HG02642 (cell line): ENCODE data around the gene TUBB6.
A peak's percentile ranks its signal among the peaks of the same experiment; 100 is the strongest.

Experiments used
- ATAC-seq: cut with Tn5 transposase; IDR thresholded peaks from one replicate; pipeline ENCODE4 v1.9.1; 2021; ENCODE audit warnings: mild to moderate bottlenecking; ENCODE audit not compliant: unreplicated experiment, poor library complexity

The TUBB6 gene

GRCh38 chr18:12288403-12288755 is 19.7 kb upstream of the TUBB6 start:
- ATAC-seq, result no peak

DNA sequence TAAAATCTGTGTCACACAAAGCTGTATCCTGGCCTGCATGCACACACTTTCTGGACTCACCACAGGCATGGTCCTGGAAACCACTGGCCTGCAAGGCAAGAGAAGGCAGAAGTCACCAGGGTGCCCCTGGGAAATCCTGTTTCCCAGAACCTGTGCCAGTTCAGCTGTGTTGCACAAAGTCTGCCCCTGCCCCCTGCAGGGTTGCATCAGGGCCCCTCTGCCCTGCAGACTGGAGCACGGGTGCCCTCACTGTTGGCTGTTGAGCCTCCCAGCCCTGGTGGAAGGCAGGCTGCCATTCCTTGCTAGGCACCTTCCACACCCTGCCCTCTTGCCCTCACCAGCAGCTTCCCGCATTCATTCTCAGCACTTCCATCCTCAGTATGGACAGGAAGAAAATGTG is 18.0 kb upstream of the TUBB6 start:
- ATAC-seq, result no peak

GRCh38 chr18:12291161-12291560 is 16.9 kb upstream of the TUBB6 start:
- no peak for ATAC-seq

DNA sequence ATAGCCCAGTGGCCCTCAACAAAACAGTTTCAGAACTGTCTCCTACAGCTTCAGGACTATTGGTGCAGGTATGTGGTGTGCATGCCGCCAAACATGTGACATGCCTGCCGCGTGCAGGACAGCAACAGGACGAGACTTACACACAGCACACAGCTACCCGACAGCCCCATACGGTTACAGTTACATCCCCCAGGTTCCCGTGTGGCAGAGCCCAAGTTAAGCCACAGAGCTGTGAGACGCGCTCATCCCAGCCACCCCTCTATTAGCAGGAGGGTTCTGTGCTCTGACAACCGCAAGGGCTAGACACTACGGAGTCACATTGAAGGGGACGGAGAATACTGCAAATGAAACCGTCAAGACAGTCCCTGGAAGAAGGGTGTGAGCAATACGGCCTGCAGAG is 16.4 kb upstream of the TUBB6 start:
- ATAC-seq, result no peak

DNA sequence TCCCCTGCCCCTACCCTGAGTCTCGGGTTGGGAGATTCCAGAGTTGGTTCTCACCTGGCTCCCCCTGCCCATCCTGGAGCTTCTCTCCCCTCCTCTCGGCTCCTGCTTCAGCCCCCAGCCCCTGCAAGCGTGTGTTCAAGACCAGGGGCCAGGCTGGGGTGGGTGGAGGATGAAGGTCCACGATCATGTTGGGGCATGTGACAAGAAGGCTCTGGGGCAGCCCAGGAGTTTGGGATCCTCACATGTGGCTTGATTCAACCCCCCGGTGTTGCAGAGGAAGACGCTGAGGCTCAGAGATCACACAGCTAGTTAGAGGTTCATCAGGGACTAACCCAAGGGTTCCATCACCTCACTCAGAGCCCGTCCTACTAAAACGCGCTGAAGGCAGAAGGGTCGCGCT is 14.2 kb upstream of the TUBB6 start:
- no peak for ATAC-seq

- ATAC-seq, result no peak
Measured at GRCh38 chr18:12295389-12296086, 12.5 kb upstream of the TUBB6 start.

DNA sequence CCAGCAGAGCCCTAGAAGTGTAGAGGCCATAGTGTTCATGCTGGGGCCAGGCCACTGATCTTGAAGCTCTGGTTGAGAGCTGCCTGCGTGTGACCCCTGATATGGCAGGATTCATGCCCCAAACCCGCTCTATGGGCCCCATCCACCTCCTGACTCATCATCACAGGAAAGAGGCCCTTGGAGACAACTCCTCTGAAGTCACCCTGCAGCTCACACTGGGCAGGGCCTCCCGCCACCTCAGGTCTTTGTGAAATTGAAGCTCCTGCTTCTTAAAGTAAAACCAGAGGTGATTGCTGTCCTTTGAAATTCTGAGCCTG is 12.0 kb upstream of the TUBB6 start:
- no peak for ATAC-seq

GRCh38 chr18:12296457-12296856 is 11.6 kb upstream of the TUBB6 start:
- no peak for ATAC-seq

DNA sequence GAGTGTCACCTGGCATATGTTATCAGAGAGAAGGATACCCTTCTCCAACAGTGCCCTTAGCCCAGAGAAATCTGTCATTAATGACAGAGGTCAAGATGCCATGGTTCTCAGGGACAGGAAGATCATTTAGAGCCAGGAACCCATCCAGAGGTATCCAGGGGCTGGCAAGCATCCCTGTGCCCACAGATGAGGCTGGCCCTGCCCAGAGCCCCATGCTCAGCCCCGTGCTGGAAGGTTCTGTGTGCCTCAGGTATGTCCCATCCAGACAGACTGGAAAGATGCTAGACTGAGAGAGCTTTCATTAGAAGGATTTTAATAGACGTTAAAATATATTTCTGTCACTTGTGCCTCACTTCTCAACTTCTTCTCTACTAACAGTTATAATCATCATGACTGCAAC is 8.2 kb upstream of the TUBB6 start:
- ATAC-seq, result no peak

DNA sequence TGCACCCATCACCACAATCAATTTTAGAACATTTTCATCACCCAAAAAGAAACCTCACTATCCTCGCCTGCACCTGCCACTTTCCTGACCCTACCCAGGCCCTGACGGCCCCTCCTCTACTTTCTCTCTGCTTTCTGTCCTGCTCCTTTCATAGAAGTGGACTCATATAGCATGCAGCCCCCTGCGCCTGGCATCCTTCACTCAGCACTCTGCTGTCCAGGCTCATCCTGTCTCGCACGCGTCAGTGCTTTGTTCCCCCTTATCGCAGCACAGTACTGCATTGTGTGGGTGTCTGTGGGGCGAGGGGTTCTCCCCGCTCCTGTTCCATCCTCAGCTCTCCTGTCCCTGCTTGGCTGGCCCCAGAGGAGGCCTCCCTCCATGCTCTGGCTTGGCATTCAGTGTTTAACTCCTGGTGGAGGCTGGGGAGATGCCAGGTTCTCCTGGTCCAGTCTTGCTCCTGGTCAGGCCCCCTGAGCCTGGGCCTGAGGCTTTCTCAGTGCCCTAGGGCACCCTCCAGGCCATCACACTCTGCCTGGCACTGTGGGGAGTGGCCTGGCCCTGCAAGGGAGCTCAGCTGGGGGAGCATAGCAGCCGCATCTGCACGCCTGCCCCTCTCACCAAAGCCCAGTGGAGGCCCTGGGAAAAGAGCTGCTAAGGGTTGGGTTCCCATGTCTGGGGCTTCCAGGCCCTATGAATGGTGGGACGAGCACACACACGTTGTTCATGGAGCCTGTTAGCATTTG is 6.6 kb upstream of the TUBB6 start:
- ATAC-seq, result no peak

DNA sequence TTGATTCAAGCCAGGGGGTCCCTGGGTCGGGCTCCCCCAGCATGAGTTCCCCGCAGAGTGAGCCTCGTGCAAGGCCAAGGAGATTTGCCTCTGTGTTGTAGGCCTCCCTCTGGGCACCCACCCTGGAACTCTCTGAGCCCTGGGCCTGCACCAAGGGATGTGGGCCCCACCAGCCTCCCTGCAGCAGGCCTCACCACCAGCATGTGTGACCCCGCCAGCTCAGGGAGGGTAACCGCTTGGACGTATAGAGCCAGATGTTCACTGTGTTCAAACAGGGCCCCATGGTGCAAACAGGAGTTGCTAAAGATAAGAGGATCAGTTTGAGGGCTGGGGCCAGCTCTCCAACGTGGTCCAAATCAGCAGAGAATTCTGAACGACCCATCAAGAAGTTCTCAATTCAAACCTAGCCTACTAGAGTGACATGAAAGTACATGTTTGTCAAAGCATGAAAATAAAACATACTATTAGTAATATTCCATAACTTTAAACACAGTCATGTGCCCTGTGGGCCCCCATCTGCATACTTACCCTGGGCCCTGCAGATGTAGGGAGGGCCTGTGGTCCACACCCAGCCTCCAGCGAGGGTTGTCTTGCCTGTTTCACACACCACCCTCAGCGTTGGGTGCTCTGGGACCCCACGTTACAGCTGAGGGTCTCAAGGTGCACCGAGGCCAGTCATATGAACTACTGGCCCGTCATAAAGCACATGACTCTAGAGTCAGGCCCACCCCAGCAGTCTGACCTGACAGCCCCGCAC is 5.5 kb upstream of the TUBB6 start:
- no peak for ATAC-seq

DNA sequence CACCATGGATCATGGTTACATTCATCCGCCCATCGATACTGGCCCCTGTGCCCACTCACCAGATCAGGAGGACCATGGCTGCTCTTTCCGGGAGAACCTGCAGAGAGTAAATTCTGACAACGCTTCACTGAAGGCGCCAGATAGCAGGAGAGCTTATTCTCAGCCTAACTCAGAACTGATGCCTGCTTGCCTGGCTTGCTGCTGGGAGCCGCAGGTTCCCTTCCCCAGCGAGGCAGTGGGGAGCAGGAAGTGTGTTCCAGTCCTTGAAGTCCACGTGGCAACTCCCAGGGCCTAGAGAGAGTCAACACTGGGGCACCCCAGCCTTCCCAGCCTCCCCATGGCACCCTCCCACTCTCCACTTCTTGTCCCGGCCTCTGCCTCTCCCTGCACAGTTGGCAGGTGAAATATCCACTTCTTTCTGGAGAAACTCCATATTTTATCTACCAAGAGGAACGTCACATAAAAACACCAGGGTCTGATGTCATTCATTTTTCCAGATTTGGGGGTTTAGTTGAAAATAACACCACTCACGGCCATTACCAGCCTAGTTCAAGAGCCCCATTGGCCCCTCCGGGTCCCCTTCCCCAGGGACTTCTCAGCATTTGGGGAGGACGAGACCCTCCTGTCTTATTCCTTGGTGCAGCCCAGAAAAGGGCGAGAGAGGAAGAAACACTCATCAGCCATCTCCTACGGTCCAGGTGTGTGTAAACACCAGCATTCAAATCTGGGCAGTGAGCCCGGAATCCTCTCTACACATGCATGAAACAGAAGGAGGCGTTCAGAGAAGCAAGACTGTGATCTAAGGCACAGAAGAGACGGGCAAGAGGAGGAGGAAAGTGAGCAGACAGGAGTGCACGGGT is 3.5 kb upstream of the TUBB6 start:
- no peak for ATAC-seq

DNA sequence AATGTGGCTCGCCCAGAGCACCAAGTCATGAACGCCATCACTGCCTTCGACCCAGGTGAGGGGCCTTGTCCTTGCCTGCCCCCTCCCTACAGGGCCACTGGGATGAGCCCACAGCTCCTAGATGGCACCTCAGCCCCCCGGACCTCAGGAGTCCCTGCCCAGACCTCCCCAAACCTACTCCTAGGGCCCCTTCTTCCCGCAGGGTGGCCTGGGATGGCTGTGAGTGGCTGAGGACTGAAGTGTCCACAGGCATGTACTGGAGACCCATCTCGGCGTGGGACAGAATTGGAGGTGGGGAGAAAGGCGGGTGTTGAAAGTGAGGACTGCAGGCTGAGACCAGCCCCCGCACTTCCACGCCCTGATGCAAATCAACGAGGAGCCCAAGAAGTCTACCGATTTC is 2.8 kb upstream of the TUBB6 start:
- ATAC-seq, result no peak

DNA sequence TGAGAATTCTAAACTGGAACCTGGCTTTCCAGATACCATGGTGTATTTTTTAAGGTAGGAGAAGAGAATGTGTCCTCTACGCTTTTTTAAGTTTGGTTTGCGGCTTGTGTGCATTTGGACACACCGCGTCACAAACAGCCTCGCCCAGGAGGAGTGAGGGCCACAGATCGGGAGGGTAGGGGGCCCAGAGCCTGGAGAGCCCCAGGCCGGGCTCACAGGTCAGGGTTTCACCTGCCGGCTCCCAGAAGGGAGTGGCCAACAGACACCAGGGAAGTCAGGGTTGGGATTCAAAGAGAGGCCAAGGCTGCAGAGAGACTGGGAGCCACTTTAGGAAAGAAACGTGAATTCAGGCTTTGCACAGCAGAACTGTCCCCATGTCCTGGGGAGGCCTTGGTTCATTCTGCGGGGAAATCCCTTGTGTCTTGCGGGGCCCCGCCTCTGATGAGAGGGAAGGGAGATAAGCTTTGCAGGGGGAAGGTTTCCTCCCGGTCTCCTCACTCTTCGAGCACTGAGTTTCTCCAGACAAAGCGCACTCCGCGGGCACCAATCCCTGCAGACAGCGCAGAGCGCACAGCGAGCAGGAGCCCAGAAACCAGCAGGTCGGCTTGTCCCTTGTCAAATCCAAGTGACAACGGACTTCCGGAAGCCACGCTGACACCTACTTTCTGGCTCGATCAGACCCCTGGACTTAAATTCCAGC is 2.0 kb upstream of the TUBB6 start:
- no peak for ATAC-seq

DNA sequence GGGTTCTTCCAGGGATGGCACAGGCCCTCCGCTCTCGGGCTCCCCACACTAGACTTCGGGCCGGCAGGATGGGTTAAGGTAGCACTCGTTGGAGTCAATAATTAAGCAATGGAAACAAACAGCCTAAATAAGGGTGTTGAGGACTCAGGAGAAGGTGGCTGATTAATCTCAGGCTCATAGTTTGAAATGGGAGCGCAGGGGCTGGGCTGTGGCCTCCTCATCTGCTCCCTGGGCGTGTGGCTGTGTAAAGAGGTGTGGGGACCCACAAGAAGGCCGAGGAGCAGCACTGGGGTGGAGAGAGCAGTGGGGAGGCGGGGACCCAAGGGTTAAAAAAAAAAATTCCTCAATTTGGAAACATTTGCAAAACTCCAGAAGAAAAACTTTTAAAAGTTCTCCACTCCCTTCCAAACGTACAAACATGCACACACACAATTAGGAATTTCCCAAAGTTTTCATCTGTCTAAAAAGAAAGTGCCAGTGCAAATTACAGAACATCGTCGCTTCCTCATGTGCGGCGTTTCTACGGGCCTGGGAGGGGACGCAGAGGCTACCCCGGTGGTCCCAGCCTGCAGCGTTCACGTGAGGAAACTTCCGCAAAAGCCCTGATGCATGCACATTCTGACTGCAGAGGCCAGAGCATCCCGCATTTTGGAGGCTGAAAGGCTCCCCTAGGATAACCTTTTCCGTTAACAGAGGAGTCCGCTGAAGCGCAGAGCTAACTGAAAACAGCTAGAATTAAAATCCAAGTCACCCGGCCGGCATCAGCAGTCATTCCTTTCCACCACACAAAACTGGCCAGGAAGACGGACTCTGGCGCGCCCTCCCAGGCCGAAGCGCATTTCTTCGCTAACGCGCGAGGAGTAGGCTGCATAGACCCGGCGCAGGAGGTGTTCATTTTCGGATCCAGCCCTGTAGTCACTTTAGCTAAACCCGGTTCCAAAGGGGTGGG is 1.0 kb upstream of the TUBB6 start:
- ATAC-seq, result peak; percentile 12

- peak; percentile 72 for ATAC-seq
Measured at GRCh38 chr18:12308386-12309100, 502 bp downstream of the TUBB6 start.

DNA sequence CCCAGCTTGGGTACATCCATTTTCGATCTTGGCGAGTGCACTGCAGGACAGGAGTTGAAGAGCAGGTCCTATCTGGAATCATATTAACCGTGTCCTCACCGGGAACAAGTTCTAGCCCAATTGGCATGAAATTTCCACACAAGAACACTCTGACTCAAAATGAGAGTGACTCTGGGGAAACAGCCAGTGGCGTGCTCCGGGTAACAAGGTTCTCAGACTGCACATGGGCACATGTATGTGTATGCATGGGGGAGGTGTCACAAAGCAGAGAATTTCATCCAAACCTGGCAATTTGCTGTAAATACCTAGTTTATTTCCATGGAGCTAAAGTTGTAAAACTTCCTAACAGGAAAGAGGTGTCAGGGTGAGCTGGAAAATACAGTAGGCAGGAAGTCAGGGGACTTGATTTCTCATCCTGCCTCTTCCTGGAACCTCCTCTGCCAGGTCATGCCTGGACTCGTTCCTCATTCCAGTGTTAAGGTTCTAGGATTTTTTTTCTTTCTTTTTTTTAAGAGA is 1.7 kb downstream of the TUBB6 start:
- ATAC-seq, result no peak

DNA sequence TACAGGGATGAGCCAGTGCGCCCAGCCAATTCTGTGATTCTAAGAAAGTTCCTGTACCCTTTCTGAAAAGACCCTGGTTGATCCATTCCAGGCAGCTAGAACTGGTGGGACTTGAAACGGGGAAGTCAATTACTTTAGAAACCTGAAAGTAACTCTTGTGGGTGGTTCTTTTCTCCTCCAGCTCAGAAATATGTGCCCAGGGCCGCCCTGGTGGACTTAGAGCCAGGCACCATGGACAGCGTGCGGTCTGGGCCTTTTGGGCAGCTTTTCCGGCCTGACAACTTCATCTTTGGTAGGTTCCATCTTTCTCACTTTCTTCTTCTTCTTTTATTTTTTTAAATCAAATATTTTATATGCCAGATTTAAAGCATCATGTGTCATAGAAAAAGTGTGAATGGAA is 2.7 kb downstream of the TUBB6 start:
- no peak for ATAC-seq
